Measurements from ENCODE around the gene ARHGAP29. TPM values are rescaled to one million over a fixed set of nuclear protein-coding genes. Genes with fewer than 3 reads are reported as not detected.

ARHGAP29 gene
- total and polyA plus RNA-seq, 2 of the 4 experiments (the other 2 are of a cell fraction) = 19.1 to 30.3 TPM

DNA sequence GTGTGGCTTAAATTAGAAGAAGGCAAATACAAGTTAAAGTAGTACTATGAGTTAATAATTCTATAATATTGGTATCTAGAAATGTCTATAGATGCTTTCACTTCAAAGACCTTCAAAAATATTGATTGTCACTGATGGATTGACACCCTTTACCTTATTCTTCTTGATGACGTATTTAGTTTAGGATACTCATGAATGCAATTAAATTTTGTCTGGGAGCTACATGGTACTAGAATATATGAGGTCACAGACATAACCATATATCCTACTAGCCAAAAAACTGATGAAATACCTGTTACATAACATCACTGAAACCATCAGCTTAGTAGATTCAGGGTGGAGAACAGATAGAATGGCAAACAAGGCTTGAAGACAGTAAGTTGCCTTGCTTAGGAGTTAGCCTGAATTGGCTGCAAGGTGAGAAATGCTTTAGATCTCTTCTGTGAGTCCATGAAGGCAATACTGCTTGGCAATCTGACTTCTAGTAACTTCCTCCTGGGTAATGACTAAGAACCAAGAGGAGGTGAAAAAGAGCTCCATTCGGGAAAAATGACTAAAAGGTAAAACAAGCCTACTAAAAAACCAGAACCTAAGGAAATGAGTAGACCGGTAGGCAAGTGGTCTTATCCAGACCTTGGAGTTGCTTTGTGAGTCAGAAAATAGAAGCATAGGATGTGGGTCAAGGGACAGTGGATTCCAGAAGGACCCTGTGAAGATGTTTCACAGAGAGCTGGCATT lies 16.9 kb upstream of the ARHGAP29 start:
- ATAC-seq (ENCODE audit: low read depth) (no peak), DNase-seq (peak; percentile 33)
- Histone ChIP-seq H2BK5ac (ENCODE audit: low read depth, low read length, poor library complexity, severe bottlenecking) (no peak overlapping the region), H4K20me1 (ENCODE audit: insufficient read depth, low read length) (no peaks in the 10 kb centered on the region), H3K36me3 (ENCODE audit: control insufficient read depth, insufficient read depth, low read length) (no peaks in the 10 kb centered on the region), H3K14ac (replicated peaks; ENCODE audit: low read depth, low read length) (0 out of 2 replicates have a peak overlapping the region, but pooled peaks have one; percentile 57), H3K18ac (ENCODE audit: low read depth, low read length) (no peak overlapping the region; the same call in 1 of the 2 replicates), H3K27ac (ENCODE audit: insufficient read depth, low read length) (no peak overlapping the region), H3K4me2 (ENCODE audit: low read depth, low read length) (peak overlapping the region; percentile 41; the same call in 1 of the 2 replicates), H2AFZ (replicated peaks; ENCODE audit: low read length, poor library complexity) (no peak overlapping the region), H2BK15ac (ENCODE audit: low read depth, low read length) (no peak overlapping the region), H3K9me3 (ENCODE audit: control insufficient read depth, insufficient read depth, low read length) (no peaks in the 10 kb centered on the region), H3K56ac (ENCODE audit: extremely low read depth, insufficient read depth, low read length) (no peak overlapping the region), H3K27me3 (ENCODE audit: control insufficient read depth, insufficient read depth, low read length) (no peaks in the 10 kb centered on the region), H3K4me1 (ENCODE audit: control insufficient read depth, insufficient read depth, low read length) (peaks cover 5% of the 10 kb centered on the region; the same call in 1 of the 2 replicates), H3K9ac (ENCODE audit: low read depth, low read length) (no peak overlapping the region), H3K4ac (ENCODE audit: low read depth, low read length) (no peak overlapping the region), H4K5ac (ENCODE audit: low read depth, low read length) (no peak overlapping the region), H3K4me3 (ENCODE audit: insufficient read depth, low read depth, low read length) (no peak overlapping the region), H2AK9ac (replicated peaks; ENCODE audit: low read depth, low read length, poor library complexity) (no peak overlapping the region), H3K9me1 (ENCODE audit: insufficient read depth, low read length) (no peaks in the 10 kb centered on the region), H4K91ac (ENCODE audit: insufficient read depth, low read depth, low read length) (no peak overlapping the region), H2AK5ac (ENCODE audit: low read depth, low read length) (no peak overlapping the region), H3K79me1 (ENCODE audit: low read depth in 1 of 2, low read length in 2 of 2) (no peaks in the 10 kb centered on the region), H2BK120ac (ENCODE audit: low read depth, low read length) (no peak overlapping the region), H2BK20ac (ENCODE audit: low read depth, low read length) (no peak overlapping the region), H3K23ac (ENCODE audit: low read depth, low read length) (no peak overlapping the region), H4K8ac (ENCODE audit: low read depth in 2 of 2, low read length in 2 of 2) (no peak overlapping the region)
- in situ Hi-C loops (cut with MboI; ENCODE audit: low sequenced_read_pairs) (no loop called here), intact Hi-C loops (cut with micrococcal nuclease) (no loop called here), dilution Hi-C loops (cut with HindIII; ENCODE audit: low sequenced_read_pairs, unreplicated experiment) (no loop called here)
- ChIA-PET CTCF (interaction anchor here (0.6 kb wide), 1 partner anchor 62 kb away, joined by 3 read pairs; no protein-coding TSS in a partner anchor), POLR2A (ENCODE audit: unreplicated experiment) (no interaction called here)
- BruUV-seq (replicated peaks) = no TSS peak
- WGBS, 2 experiments (ENCODE audit: extremely low coverage in 2 of 2, insufficient read length in 1 of 2) = no CpG with 5 or more reads among the region's 3 CpGs
- TF ChIP-seq SMC3 (IDR thresholded peaks at IDR 0.05; ENCODE audit: low read depth, low read length) (no peak), MAZ (IDR thresholded peaks at IDR 0.05; ENCODE audit: borderline replicate concordance, low read depth, low read length) (no peak), FOS (IDR thresholded peaks at IDR 0.05; ENCODE audit: low read depth, low read length) (no peak), RCOR1 (IDR thresholded peaks at IDR 0.05; ENCODE audit: insufficient replicate concordance, low read length) (no peak), MXI1 (IDR thresholded peaks at IDR 0.05; ENCODE audit: borderline replicate concordance, low read depth, low read length) (no peak), RAD21 (IDR thresholded peaks at IDR 0.05; ENCODE audit: low read length) (no peak), POLR2A (IDR thresholded peaks at IDR 0.05; ENCODE audit: low read depth, low read length) (no peak), RFX5 (IDR thresholded peaks at IDR 0.05; ENCODE audit: low read depth, low read length) (no peak), NFE2L2 (IDR thresholded peaks at IDR 0.05; ENCODE audit: low read depth, low read length) (no peak), CHD1 (IDR thresholded peaks at IDR 0.05; ENCODE audit: low read depth, low read length) (no peak), MAFK (IDR thresholded peaks at IDR 0.05; ENCODE audit: low read depth, low read length) (no peak), BHLHE40 (IDR thresholded peaks at IDR 0.05; ENCODE audit: low read depth, low read length) (no peak)
- TF ChIP-seq, protein P1, sequence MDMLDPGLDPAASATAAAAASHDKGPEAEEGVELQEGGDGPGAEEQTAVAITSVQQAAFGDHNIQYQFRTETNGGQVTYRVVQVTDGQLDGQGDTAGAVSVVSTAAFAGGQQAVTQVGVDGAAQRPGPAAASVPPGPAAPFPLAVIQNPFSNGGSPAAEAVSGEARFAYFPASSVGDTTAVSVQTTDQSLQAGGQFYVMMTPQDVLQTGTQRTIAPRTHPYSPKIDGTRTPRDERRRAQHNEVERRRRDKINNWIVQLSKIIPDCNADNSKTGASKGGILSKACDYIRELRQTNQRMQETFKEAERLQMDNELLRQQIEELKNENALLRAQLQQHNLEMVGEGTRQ (IDR thresholded peaks at IDR 0.05; ENCODE audit: low read depth, low read length) = no peak
- TF ChIP-seq, protein P2, sequence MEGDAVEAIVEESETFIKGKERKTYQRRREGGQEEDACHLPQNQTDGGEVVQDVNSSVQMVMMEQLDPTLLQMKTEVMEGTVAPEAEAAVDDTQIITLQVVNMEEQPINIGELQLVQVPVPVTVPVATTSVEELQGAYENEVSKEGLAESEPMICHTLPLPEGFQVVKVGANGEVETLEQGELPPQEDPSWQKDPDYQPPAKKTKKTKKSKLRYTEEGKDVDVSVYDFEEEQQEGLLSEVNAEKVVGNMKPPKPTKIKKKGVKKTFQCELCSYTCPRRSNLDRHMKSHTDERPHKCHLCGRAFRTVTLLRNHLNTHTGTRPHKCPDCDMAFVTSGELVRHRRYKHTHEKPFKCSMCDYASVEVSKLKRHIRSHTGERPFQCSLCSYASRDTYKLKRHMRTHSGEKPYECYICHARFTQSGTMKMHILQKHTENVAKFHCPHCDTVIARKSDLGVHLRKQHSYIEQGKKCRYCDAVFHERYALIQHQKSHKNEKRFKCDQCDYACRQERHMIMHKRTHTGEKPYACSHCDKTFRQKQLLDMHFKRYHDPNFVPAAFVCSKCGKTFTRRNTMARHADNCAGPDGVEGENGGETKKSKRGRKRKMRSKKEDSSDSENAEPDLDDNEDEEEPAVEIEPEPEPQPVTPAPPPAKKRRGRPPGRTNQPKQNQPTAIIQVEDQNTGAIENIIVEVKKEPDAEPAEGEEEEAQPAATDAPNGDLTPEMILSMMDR (conservative IDR thresholded peaks at IDR 0.05; ENCODE audit: low read depth, low read length) = no peak
- TF ChIP-seq, protein P3, sequence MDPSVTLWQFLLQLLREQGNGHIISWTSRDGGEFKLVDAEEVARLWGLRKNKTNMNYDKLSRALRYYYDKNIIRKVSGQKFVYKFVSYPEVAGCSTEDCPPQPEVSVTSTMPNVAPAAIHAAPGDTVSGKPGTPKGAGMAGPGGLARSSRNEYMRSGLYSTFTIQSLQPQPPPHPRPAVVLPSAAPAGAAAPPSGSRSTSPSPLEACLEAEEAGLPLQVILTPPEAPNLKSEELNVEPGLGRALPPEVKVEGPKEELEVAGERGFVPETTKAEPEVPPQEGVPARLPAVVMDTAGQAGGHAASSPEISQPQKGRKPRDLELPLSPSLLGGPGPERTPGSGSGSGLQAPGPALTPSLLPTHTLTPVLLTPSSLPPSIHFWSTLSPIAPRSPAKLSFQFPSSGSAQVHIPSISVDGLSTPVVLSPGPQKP (IDR thresholded peaks at IDR 0.05; ENCODE audit: borderline replicate concordance, low read depth, low read length) = no peak

All from IMR-90 (cell line).